Type B pancreatic cell (in vitro differentiated cells): Measurements from ENCODE around the gene SRGAP1. TPM values are rescaled to one million over a fixed set of nuclear protein-coding genes. Genes with fewer than 3 reads are reported as not detected.

Experiments
- DNase-seq: peaks from one replicate; pipeline ENCODE4 v3.0.0; 2021; ENCODE audit warnings: mixed read lengths; ENCODE audit not compliant: unreplicated experiment; ENCODE audit errors: extremely low spot score
- H3K27ac Mint-ChIP-seq: 2 replicates; pipeline ENCODE4 v1.8.0; 2021; ENCODE audit warnings: mild to moderate bottlenecking, mixed read lengths
- H3K27me3 Mint-ChIP-seq: 2 replicates; pipeline ENCODE4 v1.8.0; 2021; ENCODE audit warnings: mixed read lengths
- H3K36me3 Mint-ChIP-seq: 2 replicates; pipeline ENCODE4 v1.8.0; 2021; ENCODE audit warnings: mixed read lengths
- H3K4me1 Mint-ChIP-seq: one replicate; pipeline ENCODE4 v1.8.0; 2021; ENCODE audit warnings: mixed read lengths; ENCODE audit not compliant: unreplicated experiment
- H3K4me3 Mint-ChIP-seq: 2 replicates; pipeline ENCODE4 v1.8.0; 2021; ENCODE audit warnings: mild to moderate bottlenecking, mixed read lengths
- H3K9me3 Mint-ChIP-seq: 2 replicates; pipeline ENCODE4 v1.8.0; 2021; ENCODE audit warnings: mixed read lengths
- total RNA-seq: library from RNA; stranded (reverse); gene quantifications from 2 replicates; pipeline ENCODE4 v1.2.1, GENCODE V29; 2021; ENCODE audit warnings: low replicate concordance
- TF ChIP-seq, protein P1 (sequence below): fragments of 200-600 bp; sonication (generic); conservative IDR thresholded peaks from 2 replicates; pipeline ENCODE4 v1.5.0; 2021; ENCODE audit warnings: antibody characterized with exemption, mild to moderate bottlenecking

SRGAP1 gene
- total RNA-seq, 1 donor from 2014 or later, result 14.9 TPM

- H3K9me3 Mint-ChIP-seq, result no peaks in the 10 kb centered on the region
- DNase-seq, result no peak
- H3K27ac Mint-ChIP-seq, result no peak overlapping the region
Measured at GRCh38 chr12:64093689-64094088, 249.2 kb downstream of the SRGAP1 start.

GRCh38 chr12:64097366-64098105 is 253.0 kb downstream of the SRGAP1 start:
- H3K4me1 Mint-ChIP-seq, result no peaks in the 10 kb centered on the region
- no peak overlapping the region for H3K4me3 Mint-ChIP-seq
- H3K27ac Mint-ChIP-seq, result no peak overlapping the region
- H3K9me3 Mint-ChIP-seq, result no peaks in the 10 kb centered on the region
- peaks cover 21% of the 10 kb centered on the region for H3K36me3 Mint-ChIP-seq
- DNase-seq, result no peak
- TF ChIP-seq, protein P1, sequence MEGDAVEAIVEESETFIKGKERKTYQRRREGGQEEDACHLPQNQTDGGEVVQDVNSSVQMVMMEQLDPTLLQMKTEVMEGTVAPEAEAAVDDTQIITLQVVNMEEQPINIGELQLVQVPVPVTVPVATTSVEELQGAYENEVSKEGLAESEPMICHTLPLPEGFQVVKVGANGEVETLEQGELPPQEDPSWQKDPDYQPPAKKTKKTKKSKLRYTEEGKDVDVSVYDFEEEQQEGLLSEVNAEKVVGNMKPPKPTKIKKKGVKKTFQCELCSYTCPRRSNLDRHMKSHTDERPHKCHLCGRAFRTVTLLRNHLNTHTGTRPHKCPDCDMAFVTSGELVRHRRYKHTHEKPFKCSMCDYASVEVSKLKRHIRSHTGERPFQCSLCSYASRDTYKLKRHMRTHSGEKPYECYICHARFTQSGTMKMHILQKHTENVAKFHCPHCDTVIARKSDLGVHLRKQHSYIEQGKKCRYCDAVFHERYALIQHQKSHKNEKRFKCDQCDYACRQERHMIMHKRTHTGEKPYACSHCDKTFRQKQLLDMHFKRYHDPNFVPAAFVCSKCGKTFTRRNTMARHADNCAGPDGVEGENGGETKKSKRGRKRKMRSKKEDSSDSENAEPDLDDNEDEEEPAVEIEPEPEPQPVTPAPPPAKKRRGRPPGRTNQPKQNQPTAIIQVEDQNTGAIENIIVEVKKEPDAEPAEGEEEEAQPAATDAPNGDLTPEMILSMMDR, result no peak
- no peaks in the 10 kb centered on the region for H3K27me3 Mint-ChIP-seq

More at GRCh38 chr12:64093689-64094088, 249.2 kb downstream of the SRGAP1 start:
- Mint-ChIP-seq H3K27me3 (no peaks in the 10 kb centered on the region), H3K4me3 (no peak overlapping the region), H3K4me1 (peaks cover 18% of the 10 kb centered on the region), H3K36me3 (peaks cover 10% of the 10 kb centered on the region)
- TF ChIP-seq, protein P1, result no peak

DNA sequence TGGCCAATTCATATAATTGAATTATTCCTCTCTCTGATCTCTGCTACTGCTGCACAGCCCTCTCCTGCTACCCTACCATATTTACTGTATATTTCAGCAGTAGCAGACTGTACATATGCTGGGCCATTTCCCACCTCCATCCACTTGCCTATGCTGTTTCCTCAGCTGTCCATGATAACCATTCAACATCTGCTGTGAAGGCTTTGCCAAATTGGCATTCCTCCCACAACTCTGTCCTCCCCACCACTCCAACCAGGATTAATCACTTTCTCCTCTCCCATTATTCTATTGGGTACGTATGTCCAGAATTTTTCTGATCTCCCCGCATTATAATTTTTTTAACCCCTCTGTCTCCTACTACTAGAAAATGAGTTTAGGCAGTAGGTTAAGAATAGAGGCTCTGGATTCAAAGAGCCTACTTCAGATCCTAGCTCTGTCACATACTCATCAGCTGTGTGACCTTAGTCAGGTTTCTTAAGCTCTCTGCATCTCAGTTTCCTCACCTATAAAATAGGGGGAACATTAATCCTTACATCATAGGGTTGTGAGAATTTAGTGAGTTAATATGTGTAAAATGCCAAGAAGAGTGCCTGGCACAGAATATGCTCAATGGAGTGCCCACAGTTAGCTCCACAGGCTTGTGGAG is 254.3 kb downstream of the SRGAP1 start:
- H3K4me1 Mint-ChIP-seq, result peaks cover under 1% of the 10 kb centered on the region
- H3K36me3 Mint-ChIP-seq, result peaks cover 22% of the 10 kb centered on the region
- H3K27ac Mint-ChIP-seq, result no peak overlapping the region
- H3K27me3 Mint-ChIP-seq, result no peaks in the 10 kb centered on the region
- TF ChIP-seq, protein P1, result no peak
- no peaks in the 10 kb centered on the region for H3K9me3 Mint-ChIP-seq
- no peak overlapping the region for H3K4me3 Mint-ChIP-seq
- no peak for DNase-seq

- Mint-ChIP-seq H3K4me1 (peaks cover 6% of the 10 kb centered on the region), H3K27ac (no peak overlapping the region), H3K9me3 (no peaks in the 10 kb centered on the region), H3K4me3 (no peak overlapping the region), H3K27me3 (no peaks in the 10 kb centered on the region), H3K36me3 (peaks cover 22% of the 10 kb centered on the region)
- TF ChIP-seq, protein P1, result no peak
- no peak for DNase-seq
Measured at GRCh38 chr12:64099397-64099796, 254.9 kb downstream of the SRGAP1 start.

DNA sequence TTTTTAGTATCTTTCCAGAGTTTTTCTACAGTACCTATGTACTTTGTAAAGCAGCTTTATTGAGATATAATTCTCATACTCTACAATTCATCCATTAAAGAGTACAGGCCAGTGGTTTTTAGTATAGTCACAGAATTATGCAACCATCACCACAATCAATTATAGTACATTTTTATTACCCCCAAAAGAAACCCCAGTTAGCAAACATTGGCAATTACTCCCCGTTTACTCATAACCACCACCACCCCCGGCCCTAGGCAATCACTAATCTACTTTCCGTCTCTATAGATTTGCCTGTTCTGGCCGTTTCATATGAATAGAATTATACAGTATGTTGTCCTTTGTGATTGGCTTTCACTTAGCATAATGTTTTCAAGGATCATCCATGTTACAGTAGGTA is 257.8 kb downstream of the SRGAP1 start:
- Mint-ChIP-seq H3K36me3 (peaks cover 22% of the 10 kb centered on the region), H3K4me1 (peaks cover 9% of the 10 kb centered on the region), H3K4me3 (no peak overlapping the region), H3K27ac (no peak overlapping the region), H3K27me3 (no peaks in the 10 kb centered on the region), H3K9me3 (no peaks in the 10 kb centered on the region)
- no peak for DNase-seq
- TF ChIP-seq, protein P1, result no peak
